ENCODE measurements around the gene CELF2.

Gene CELF2

DNA sequence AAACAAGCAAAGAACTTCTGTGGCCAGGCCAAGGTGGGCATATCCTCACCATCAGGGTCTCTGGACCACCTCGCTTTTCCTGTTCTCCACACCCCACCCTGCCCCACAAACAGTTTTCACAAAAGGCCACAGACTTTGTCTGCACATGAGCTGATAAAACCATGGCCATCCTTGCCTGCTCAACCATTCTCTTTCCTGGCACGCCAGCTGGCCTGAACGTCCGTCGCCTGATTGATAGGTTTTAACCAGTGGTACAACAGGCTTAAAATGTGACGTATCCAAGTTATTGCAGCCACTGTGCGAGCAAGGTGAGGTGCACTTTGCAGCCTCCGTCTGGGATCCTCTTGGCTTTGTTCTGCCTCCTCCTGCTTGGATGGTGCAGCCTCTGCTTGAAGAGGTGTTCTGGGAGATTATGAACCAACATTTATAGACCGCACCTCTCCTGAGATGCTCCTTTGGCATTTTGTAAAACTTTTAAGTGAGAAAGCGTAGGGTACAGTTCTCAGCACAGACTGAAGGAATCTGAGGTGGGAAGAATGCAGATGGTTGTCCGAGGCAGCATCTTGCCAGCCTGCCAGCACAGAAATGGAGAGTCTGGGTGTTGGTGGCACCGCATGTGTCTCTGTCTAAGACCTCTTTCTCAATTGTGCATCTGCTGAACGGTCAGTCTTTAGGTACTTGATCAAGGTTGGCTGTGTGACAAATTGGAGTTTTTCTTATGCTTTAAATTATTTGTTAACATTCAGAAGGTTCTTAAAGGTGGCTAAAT, 288.3 kb downstream of the CELF2 start:
- no peaks in the 10 kb centered on the region for H3K36me3 ChIP-seq (ENCODE audit: control insufficient read depth, insufficient read depth, low read length)

DNA sequence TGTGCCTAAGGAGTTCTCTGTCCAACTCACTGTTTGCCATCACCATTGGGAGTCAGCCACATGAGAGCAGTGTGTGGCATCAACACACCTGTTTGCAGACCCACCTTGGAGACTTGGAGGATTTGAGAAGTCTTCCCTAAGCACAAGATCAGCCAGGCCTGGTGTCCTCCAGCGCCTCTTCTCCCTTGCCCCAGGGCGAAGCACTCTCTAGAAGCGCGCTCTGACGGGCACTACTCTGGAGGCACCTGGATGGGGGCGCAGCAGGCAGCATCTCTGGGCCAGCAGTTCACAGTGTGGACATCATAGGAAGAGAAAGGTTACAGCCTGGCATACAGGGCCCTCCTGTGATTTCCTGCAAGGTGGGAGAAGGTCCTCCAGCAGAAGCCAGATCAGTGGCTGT, 289.3 kb downstream of the CELF2 start:
- no peak overlapping the region for H2AK5ac ChIP-seq (ENCODE audit: low read length)
- no peak overlapping the region for H3K9ac ChIP-seq (ENCODE audit: low read length)
- H3K79me2 ChIP-seq (ENCODE audit: control insufficient read depth, insufficient read depth, low read length), result no peaks in the 10 kb centered on the region
- H3K36me3 ChIP-seq (ENCODE audit: control insufficient read depth, insufficient read depth, low read length), result no peaks in the 10 kb centered on the region
- no CpG with 5 or more reads among the region's 6 CpGs for WGBS (ENCODE audit: extremely low coverage, insufficient coverage, low lambda C conversion rate)
- H2BK15ac ChIP-seq (replicated peaks; ENCODE audit: low read depth), result no peak overlapping the region
- no peak for DNase-seq
- no peak overlapping the region for H3K23ac ChIP-seq (ENCODE audit: low read length)
- no peak overlapping the region for H3K4me3 ChIP-seq (ENCODE audit: low read length)
- H3K56ac ChIP-seq (ENCODE audit: low read length), result no peak overlapping the region
- no peak overlapping the region for H3K18ac ChIP-seq (ENCODE audit: low read length)
- H3K4me1 ChIP-seq (ENCODE audit: control insufficient read depth, low read depth, low read length), result no peaks in the 10 kb centered on the region
- no peak overlapping the region for H3K27ac ChIP-seq (ENCODE audit: low read depth, low read length)
- H3K79me1 ChIP-seq (ENCODE audit: low read length), result no peaks in the 10 kb centered on the region
- no peak overlapping the region for H4K8ac ChIP-seq (ENCODE audit: low read depth, low read length)
- H3K4me2 ChIP-seq (ENCODE audit: low read length), result no peak overlapping the region
- H2BK5ac ChIP-seq (ENCODE audit: low read length), result no peak overlapping the region
- no peaks in the 10 kb centered on the region for H3K27me3 ChIP-seq (ENCODE audit: insufficient read depth, low read length, poor library complexity)
- no peak overlapping the region for H4K5ac ChIP-seq (ENCODE audit: low read length)
- H3K4ac ChIP-seq (ENCODE audit: low read depth, low read length), result no peak overlapping the region
- no peak overlapping the region for H2BK120ac ChIP-seq (ENCODE audit: low read depth, low read length)

More for the DNA sequence above, 288.3 kb downstream of the CELF2 start:
- Histone ChIP-seq H3K56ac (ENCODE audit: low read length) (no peak overlapping the region), H3K27ac (ENCODE audit: low read depth, low read length) (no peak overlapping the region), H3K4me3 (ENCODE audit: low read length) (no peak overlapping the region), H3K4me1 (ENCODE audit: control insufficient read depth, low read depth, low read length) (no peaks in the 10 kb centered on the region), H2AK5ac (ENCODE audit: low read length) (no peak overlapping the region), H2BK15ac (replicated peaks; ENCODE audit: low read depth) (no peak overlapping the region), H3K79me1 (ENCODE audit: low read length) (no peaks in the 10 kb centered on the region), H2BK5ac (ENCODE audit: low read length) (no peak overlapping the region), H3K27me3 (ENCODE audit: insufficient read depth, low read length, poor library complexity) (no peaks in the 10 kb centered on the region), H3K18ac (ENCODE audit: low read length) (no peak overlapping the region), H2BK120ac (ENCODE audit: low read depth, low read length) (no peak overlapping the region), H4K8ac (ENCODE audit: low read depth, low read length) (no peak overlapping the region), H3K9ac (ENCODE audit: low read length) (no peak overlapping the region), H3K79me2 (ENCODE audit: control insufficient read depth, insufficient read depth, low read length) (no peaks in the 10 kb centered on the region), H3K4me2 (ENCODE audit: low read length) (no peak overlapping the region), H3K4ac (ENCODE audit: low read depth, low read length) (no peak overlapping the region), H4K5ac (ENCODE audit: low read length) (no peak overlapping the region), H3K23ac (ENCODE audit: low read length) (no peak overlapping the region)
- WGBS (ENCODE audit: extremely low coverage, insufficient coverage, low lambda C conversion rate), result no CpG with 5 or more reads among the region's 13 CpGs
- no peak for DNase-seq

DNA sequence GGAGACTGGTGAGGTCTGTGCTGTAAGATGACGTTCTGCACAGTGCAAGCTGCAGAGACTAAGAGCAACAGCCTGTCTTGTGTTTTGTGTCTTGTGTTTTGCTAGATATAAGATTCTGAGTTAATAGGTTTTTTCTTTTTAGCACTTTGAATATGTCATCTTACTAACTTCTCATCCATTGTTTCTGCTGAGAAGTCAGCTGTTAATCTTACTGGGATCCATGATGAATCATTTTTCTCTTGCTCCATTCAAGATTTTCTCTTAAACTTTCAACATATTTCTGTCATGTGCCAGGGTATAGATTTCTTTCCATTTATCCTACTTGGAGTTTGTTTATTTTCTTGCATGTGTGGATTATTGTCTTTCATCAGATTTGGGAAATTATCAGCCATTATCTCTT, 290.3 kb downstream of the CELF2 start:
- no peak overlapping the region for H3K4ac ChIP-seq (ENCODE audit: low read depth, low read length)
- H4K8ac ChIP-seq (ENCODE audit: low read depth, low read length), result no peak overlapping the region
- H3K79me2 ChIP-seq (ENCODE audit: control insufficient read depth, insufficient read depth, low read length), result no peaks in the 10 kb centered on the region
- no peak overlapping the region for H2BK15ac ChIP-seq (replicated peaks; ENCODE audit: low read depth)
- H3K27me3 ChIP-seq (ENCODE audit: insufficient read depth, low read length, poor library complexity), result no peaks in the 10 kb centered on the region
- H3K4me2 ChIP-seq (ENCODE audit: low read length), result no peak overlapping the region
- H3K36me3 ChIP-seq (ENCODE audit: control insufficient read depth, insufficient read depth, low read length), result no peaks in the 10 kb centered on the region
- no CpG with 5 or more reads among the region's 1 CpG for WGBS (ENCODE audit: extremely low coverage, insufficient coverage, low lambda C conversion rate)
- H3K4me1 ChIP-seq (ENCODE audit: control insufficient read depth, low read depth, low read length), result no peaks in the 10 kb centered on the region
- no peak overlapping the region for H2BK120ac ChIP-seq (ENCODE audit: low read depth, low read length)
- no peak overlapping the region for H2AK5ac ChIP-seq (ENCODE audit: low read length)
- DNase-seq, result no peak
- no peak overlapping the region for H3K18ac ChIP-seq (ENCODE audit: low read length)
- no peak overlapping the region for H3K56ac ChIP-seq (ENCODE audit: low read length)
- no peak overlapping the region for H4K5ac ChIP-seq (ENCODE audit: low read length)
- no peak overlapping the region for H3K27ac ChIP-seq (ENCODE audit: low read depth, low read length)
- no peaks in the 10 kb centered on the region for H3K79me1 ChIP-seq (ENCODE audit: low read length)
- no peak overlapping the region for H3K23ac ChIP-seq (ENCODE audit: low read length)
- no peak overlapping the region for H3K9ac ChIP-seq (ENCODE audit: low read length)
- H3K4me3 ChIP-seq (ENCODE audit: low read length), result no peak overlapping the region
- H2BK5ac ChIP-seq (ENCODE audit: low read length), result no peak overlapping the region

DNA sequence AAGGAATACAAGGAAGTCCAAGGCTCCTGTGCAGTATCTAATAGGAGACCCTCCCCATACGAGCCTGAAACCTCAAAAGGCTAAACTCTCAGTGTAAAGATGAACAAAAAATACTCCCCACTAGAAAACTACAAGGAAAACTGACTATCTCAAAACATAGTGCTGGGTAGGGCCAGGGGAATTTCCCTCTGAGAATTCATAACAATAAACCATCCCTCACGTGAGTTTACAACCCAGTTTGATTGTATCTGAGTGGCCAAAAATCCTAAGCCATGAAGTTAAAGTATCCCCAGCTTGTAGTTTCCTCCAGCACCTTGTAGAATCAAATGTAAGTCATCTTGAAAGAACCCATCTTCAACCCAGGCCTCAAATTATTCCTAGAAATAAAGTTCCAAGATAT, 293.4 kb downstream of the CELF2 start:
- H4K8ac ChIP-seq (ENCODE audit: low read depth, low read length), result no peak overlapping the region
- no peak for DNase-seq
- H2BK15ac ChIP-seq (replicated peaks; ENCODE audit: low read depth), result no peak overlapping the region
- H3K9ac ChIP-seq (ENCODE audit: low read length), result no peak overlapping the region
- H4K5ac ChIP-seq (ENCODE audit: low read length), result no peak overlapping the region
- no peaks in the 10 kb centered on the region for H3K27me3 ChIP-seq (ENCODE audit: insufficient read depth, low read length, poor library complexity)
- H3K4ac ChIP-seq (ENCODE audit: low read depth, low read length), result no peak overlapping the region
- H3K27ac ChIP-seq (ENCODE audit: low read depth, low read length), result no peak overlapping the region
- no peaks in the 10 kb centered on the region for H3K79me2 ChIP-seq (ENCODE audit: control insufficient read depth, insufficient read depth, low read length)
- H3K23ac ChIP-seq (ENCODE audit: low read length), result no peak overlapping the region
- no CpG with 5 or more reads among the region's 2 CpGs for WGBS (ENCODE audit: extremely low coverage, insufficient coverage, low lambda C conversion rate)
- H2AK5ac ChIP-seq (ENCODE audit: low read length), result no peak overlapping the region
- H3K56ac ChIP-seq (ENCODE audit: low read length), result no peak overlapping the region
- no peak overlapping the region for H3K4me3 ChIP-seq (ENCODE audit: low read length)
- no peak overlapping the region for H2BK120ac ChIP-seq (ENCODE audit: low read depth, low read length)
- H3K79me1 ChIP-seq (ENCODE audit: low read length), result no peaks in the 10 kb centered on the region
- H3K36me3 ChIP-seq (ENCODE audit: control insufficient read depth, insufficient read depth, low read length), result no peaks in the 10 kb centered on the region
- H2BK5ac ChIP-seq (ENCODE audit: low read length), result no peak overlapping the region
- H3K4me1 ChIP-seq (ENCODE audit: control insufficient read depth, low read depth, low read length), result no peaks in the 10 kb centered on the region
- no peak overlapping the region for H3K18ac ChIP-seq (ENCODE audit: low read length)
- H3K4me2 ChIP-seq (ENCODE audit: low read length), result no peak overlapping the region

DNA sequence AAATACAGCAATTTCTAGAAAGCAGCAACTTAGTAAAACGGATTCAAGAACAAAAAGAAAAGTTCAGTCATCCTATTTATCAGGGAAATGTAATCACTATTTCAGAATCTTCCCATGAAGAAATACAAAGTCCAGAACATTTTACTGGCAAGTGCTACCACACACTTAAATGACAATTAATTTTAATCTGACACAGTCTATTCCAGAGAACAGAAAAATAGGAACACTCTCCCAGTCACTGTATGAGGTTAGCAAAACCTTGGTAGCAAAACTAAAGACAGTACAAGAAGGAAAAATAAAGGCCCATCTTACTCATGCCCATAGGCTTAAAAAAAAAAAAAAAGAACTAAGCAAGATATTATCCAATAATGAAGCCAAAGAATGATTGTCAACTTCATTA, 295.8 kb downstream of the CELF2 start:
- no peaks in the 10 kb centered on the region for H3K36me3 ChIP-seq (ENCODE audit: control insufficient read depth, insufficient read depth, low read length)

More for the DNA sequence above, 295.8 kb downstream of the CELF2 start:
- Histone ChIP-seq H3K23ac (ENCODE audit: low read length) (no peak overlapping the region), H3K4me1 (ENCODE audit: control insufficient read depth, low read depth, low read length) (no peaks in the 10 kb centered on the region), H3K27ac (ENCODE audit: low read depth, low read length) (no peak overlapping the region), H4K5ac (ENCODE audit: low read length) (no peak overlapping the region), H2BK15ac (replicated peaks; ENCODE audit: low read depth) (no peak overlapping the region), H2BK120ac (ENCODE audit: low read depth, low read length) (no peak overlapping the region), H3K56ac (ENCODE audit: low read length) (no peak overlapping the region), H3K79me2 (ENCODE audit: control insufficient read depth, insufficient read depth, low read length) (no peaks in the 10 kb centered on the region), H2BK5ac (ENCODE audit: low read length) (no peak overlapping the region), H2AK5ac (ENCODE audit: low read length) (no peak overlapping the region), H3K27me3 (ENCODE audit: insufficient read depth, low read length, poor library complexity) (no peaks in the 10 kb centered on the region), H3K4ac (ENCODE audit: low read depth, low read length) (no peak overlapping the region), H3K4me2 (ENCODE audit: low read length) (no peak overlapping the region), H3K79me1 (ENCODE audit: low read length) (no peaks in the 10 kb centered on the region), H4K8ac (ENCODE audit: low read depth, low read length) (no peak overlapping the region), H3K18ac (ENCODE audit: low read length) (no peak overlapping the region), H3K9ac (ENCODE audit: low read length) (no peak overlapping the region), H3K4me3 (ENCODE audit: low read length) (no peak overlapping the region)
- WGBS (ENCODE audit: extremely low coverage, insufficient coverage, low lambda C conversion rate), result no CpG with 5 or more reads among the region's 1 CpG
- no peak for DNase-seq
